Brain microvascular endothelial cell (primary cell): Measurements from ENCODE around the gene MRPL41.
"Not testable (repeated sequence)": the region's sequence is repeated elsewhere in the genome, so short reads cannot be mapped to it uniquely, and the experiment has no call there.

Experiments used
- DNase-seq: peaks from one replicate; pipeline ENCODE4 v3.0.0-alpha.2; 2020
- H3K27ac ChIP-seq: fragments of 250-450 bp; sonication (Bioruptor Pico); 2 replicates; pipeline ENCODE4 v1.5.1; 2020; ENCODE audit warnings: mild to moderate bottlenecking, moderate library complexity
- H3K27me3 ChIP-seq: fragments of 250-450 bp; sonication (Bioruptor Pico); replicated peaks from 2 replicates; pipeline ENCODE4 v1.5.1; 2020; ENCODE audit warnings: mild to moderate bottlenecking
- H3K36me3 ChIP-seq: fragments of 250-450 bp; sonication (Bioruptor Pico); replicated peaks from 2 replicates; pipeline ENCODE4 v1.5.1; 2020; ENCODE audit warnings: mild to moderate bottlenecking
- H3K4me3 ChIP-seq: 2 replicates; pipeline ENCODE4 v1.5.1; 2011; ENCODE audit warnings: low read depth, mild to moderate bottlenecking, control low read depth, low read length, moderate library complexity
- in situ Hi-C: cut with HindIII; loops from 2 replicates; pipeline ENCODE4 v1.10.0; 2017; ENCODE audit warnings: low sequenced_read_pairs, low pct_ligation_motif_present
- TF ChIP-seq, protein P1 (sequence below): IDR thresholded peaks from 2 replicates; pipeline ENCODE4 v1.5.1; 2011; ENCODE audit warnings: low read depth, mild to moderate bottlenecking, moderate library complexity, low read length, control low read depth, inconsistent platforms; ENCODE audit errors: missing control alignments

MRPL41 gene

DNA sequence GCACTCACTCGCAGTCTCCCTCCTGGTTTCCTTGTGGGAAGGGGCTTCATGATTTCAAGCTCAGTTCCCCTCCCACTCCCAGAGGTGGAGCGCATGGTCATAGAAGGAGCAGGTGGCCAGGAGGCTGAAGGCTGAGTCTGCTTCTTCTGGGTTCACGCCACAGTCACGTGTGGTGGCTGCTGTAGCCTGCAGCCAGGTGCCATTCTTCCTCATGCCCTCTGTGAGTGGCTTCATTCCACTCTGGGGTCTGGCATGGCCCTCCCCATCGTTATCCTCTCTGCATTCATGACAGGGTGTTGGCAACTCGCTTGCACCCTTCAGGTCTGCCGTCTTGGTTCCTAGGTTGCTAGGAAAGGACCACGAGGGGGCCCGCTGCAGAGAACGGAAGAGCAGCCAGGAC lies 3.5 kb downstream of the MRPL41 start:
- TF ChIP-seq, protein P1, sequence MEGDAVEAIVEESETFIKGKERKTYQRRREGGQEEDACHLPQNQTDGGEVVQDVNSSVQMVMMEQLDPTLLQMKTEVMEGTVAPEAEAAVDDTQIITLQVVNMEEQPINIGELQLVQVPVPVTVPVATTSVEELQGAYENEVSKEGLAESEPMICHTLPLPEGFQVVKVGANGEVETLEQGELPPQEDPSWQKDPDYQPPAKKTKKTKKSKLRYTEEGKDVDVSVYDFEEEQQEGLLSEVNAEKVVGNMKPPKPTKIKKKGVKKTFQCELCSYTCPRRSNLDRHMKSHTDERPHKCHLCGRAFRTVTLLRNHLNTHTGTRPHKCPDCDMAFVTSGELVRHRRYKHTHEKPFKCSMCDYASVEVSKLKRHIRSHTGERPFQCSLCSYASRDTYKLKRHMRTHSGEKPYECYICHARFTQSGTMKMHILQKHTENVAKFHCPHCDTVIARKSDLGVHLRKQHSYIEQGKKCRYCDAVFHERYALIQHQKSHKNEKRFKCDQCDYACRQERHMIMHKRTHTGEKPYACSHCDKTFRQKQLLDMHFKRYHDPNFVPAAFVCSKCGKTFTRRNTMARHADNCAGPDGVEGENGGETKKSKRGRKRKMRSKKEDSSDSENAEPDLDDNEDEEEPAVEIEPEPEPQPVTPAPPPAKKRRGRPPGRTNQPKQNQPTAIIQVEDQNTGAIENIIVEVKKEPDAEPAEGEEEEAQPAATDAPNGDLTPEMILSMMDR: no peak
- no peak overlapping the region for H3K4me3 ChIP-seq
- peaks cover 41% of the 10 kb centered on the region for H3K36me3 ChIP-seq
- no peaks in the 10 kb centered on the region for H3K27me3 ChIP-seq
- DNase-seq: no peak
- in situ Hi-C loops: no loop called here
- H3K27ac ChIP-seq: no peak overlapping the region

DNA sequence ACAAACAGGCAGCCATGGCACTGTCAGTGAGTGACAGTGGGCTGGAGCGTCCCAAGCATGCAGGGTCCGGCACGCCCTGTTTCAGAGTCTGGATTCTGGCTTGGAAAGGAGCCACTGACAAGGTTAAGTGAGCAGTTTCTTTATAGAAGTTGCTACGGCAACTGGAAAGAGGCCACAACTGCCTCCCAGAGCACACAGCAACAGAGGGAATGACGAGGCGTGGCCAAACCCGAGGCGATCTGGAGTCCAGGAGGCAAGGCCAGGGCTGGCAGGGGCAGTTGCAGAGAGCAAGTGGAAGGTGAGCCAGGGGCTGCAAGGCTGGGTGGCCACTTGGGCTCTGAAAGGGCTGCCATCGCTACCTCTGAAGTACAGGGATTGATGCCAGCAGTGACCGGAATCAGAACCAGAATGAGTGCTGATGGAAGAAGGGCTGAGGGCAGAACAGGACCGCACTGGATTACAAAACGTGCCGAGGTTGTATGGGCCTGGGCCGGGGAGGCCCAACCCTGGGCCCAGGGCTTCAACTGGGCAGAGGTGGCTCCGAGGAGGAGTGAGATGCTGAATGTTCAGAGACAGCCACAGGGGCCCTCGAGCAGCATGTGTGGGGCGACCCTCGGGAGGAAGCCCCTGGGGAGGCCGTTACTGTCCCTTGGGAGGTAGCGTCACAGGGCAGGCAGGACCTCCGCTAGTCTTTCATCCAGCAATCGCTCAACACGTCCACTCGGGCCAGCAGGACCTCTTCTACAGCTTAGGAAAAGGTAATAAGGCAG lies 4.6 kb downstream of the MRPL41 start:
- DNase-seq: no peak
- H3K27ac ChIP-seq: no peak overlapping the region
- H3K27me3 ChIP-seq: no peaks in the 10 kb centered on the region
- TF ChIP-seq, protein P1: no peak
- no peak overlapping the region for H3K4me3 ChIP-seq
- H3K36me3 ChIP-seq: peaks cover 44% of the 10 kb centered on the region
- in situ Hi-C loops: no loop called here

DNA sequence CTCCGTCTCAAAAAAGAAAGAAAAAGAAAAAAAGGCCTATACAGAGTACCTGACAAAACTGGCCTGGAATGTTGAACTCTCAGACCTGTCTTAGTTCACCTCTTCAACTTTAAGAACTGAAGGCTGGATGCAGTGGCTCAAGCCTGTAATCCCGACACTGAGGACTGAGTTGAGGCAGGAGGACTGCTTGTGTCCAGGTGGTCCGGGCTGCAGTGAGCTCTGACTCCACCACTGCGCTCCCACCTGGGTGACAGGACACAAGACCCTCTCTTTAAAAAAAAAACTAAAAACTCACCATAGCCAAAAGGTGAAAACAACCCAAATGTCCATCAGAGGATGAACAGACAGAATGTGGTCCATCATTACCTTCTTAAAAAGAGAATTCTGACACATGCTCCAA lies 6.4 kb downstream of the MRPL41 start:
- Histone ChIP-seq H3K27ac (no peak overlapping the region), H3K4me3 (no peak overlapping the region), H3K27me3 (no peaks in the 10 kb centered on the region), H3K36me3 (peaks cover 49% of the 10 kb centered on the region)
- DNase-seq: no peak
- TF ChIP-seq, protein P1: no peak
- in situ Hi-C loops: no loop called here

DNA sequence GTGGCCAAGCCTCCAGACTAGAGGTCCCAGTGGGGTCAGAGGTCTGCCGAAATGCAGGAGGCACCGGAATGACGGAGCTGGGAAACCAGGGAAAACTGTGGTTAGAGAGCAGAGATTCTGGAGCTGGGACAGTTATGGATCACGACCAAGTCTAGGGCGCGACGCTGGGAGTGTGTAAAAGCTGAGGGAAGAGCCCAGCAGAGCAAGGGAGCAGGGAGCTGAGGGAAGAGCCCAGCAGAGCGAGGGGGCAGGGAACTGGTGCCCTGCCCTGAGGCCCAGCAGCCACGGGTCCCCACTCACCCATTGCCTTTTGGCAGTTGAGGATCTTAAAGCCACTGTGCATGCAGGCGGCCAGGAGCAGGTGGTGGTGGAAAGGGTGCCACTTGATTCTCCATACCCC lies 12.5 kb downstream of the MRPL41 start:
- no peak for DNase-seq
- Histone ChIP-seq H3K36me3 (peaks cover 34% of the 10 kb centered on the region), H3K4me3 (no peak overlapping the region), H3K27me3 (no peaks in the 10 kb centered on the region), H3K27ac (no peak overlapping the region)
- in situ Hi-C loops: no loop called here
- TF ChIP-seq, protein P1: no peak

DNA sequence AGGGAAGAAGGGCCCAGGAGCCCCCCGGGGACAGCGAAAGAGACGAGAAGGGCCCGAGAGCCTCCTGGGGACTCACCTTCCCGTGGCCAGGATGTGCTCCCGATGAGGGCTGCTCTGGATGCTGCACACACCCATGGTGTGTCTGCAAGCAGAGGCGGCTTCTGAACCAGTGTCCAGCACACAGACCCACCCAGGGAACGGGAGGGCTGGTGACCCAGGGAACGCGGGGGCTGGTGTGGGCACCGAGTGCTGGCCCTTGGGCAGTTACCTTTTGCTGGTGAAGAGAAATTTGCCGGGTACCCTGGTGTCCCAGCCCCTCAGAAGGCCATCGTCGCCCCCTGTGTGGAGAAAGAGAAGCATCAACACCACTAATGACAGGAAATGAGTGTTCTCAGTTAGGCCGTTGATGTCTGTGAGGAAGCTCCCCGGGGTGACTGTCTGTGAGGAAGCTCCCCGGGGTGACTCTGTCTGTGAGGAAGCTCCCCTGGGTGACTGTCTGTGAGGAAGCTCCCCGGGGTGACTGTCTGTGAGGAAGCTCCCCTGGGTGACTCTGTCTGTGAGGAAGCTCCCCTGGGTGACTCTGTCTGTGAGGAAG lies 13.2 kb downstream of the MRPL41 start:
- Histone ChIP-seq H3K36me3 (peaks cover 33% of the 10 kb centered on the region), H3K27me3 (no peaks in the 10 kb centered on the region), H3K4me3 (no peak overlapping the region), H3K27ac (no peak overlapping the region)
- TF ChIP-seq, protein P1: no peak
- in situ Hi-C loops: no loop called here
- DNase-seq: no peak

DNA sequence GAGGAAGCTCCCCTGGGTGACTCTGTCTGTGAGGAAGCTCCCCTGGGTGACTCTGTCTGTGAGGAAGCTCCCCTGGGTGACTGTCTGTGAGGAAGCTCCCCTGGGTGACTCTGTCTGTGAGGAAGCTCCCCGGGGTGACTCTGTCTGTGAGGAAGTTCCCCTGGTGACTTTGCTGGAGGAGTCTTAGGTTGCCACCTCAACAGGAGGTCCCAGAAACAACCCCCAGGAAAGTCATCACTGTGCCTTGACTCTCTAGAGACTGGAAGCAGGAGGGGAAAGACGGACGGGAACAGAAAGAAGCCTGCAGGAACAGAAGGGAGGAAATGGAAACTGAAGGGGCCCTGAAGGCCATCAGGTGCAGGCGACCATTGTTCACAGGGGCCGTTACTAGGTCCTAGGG lies 16.8 kb downstream of the MRPL41 start:
- DNase-seq, H3K27me3 ChIP-seq, H3K27ac ChIP-seq, in situ Hi-C loops, H3K4me3 ChIP-seq: not testable (repeated sequence)
- peaks cover 30% of the 10 kb centered on the region for H3K36me3 ChIP-seq
